ENCODE results near the gene BRPF3. TPM values are rescaled to one million over a fixed set of nuclear protein-coding genes. Genes with fewer than 3 reads are reported as not detected.

Gene BRPF3
- total and polyA plus RNA-seq, 9 of the 15 experiments (the other 6 are each of a cell fraction or from before 2014, with no cell fraction given) = 2.2 to 19.3 (median 8.0) TPM

DNA sequence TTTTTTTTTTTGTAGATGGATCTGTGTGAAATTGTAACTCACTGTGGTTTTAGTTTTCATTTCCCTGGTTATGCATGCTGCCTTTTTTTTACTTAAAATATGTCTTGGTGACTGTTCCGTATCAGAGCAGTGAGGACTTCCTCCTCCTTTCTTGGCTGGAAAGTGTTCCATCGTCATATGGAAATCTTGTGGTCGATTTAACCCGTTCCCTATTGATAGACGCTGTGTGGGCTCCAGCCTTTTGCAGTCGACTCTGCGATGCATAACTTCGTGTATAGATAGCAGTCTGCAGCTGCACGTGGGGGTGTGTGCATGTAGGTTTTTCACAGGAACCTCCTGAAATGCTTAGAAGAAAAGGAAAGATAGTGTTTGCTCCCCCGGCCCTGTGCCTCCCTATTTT, 45.2 kb downstream of the BRPF3 start (continued):
- TF ChIP-seq ZNF347 (CRISPR knock-in tag; IDR thresholded peaks at IDR 0.05; ENCODE audit: low read depth) = no peak
- TF ChIP-seq SNAPC5 (CRISPR knock-in tag; IDR thresholded peaks at IDR 0.05) = no peak
- no peak for TF ChIP-seq JUND (IDR thresholded peaks at IDR 0.05; ENCODE audit: borderline replicate concordance, low read depth, low read length)
- no peak for TF ChIP-seq JUND (tag; IDR thresholded peaks at IDR 0.05; ENCODE audit: borderline replicate concordance, low read depth, low read length)
- TF ChIP-seq VEZF1 (CRISPR knock-in tag; IDR thresholded peaks at IDR 0.05) = no peak
- TF ChIP-seq, protein P1, sequence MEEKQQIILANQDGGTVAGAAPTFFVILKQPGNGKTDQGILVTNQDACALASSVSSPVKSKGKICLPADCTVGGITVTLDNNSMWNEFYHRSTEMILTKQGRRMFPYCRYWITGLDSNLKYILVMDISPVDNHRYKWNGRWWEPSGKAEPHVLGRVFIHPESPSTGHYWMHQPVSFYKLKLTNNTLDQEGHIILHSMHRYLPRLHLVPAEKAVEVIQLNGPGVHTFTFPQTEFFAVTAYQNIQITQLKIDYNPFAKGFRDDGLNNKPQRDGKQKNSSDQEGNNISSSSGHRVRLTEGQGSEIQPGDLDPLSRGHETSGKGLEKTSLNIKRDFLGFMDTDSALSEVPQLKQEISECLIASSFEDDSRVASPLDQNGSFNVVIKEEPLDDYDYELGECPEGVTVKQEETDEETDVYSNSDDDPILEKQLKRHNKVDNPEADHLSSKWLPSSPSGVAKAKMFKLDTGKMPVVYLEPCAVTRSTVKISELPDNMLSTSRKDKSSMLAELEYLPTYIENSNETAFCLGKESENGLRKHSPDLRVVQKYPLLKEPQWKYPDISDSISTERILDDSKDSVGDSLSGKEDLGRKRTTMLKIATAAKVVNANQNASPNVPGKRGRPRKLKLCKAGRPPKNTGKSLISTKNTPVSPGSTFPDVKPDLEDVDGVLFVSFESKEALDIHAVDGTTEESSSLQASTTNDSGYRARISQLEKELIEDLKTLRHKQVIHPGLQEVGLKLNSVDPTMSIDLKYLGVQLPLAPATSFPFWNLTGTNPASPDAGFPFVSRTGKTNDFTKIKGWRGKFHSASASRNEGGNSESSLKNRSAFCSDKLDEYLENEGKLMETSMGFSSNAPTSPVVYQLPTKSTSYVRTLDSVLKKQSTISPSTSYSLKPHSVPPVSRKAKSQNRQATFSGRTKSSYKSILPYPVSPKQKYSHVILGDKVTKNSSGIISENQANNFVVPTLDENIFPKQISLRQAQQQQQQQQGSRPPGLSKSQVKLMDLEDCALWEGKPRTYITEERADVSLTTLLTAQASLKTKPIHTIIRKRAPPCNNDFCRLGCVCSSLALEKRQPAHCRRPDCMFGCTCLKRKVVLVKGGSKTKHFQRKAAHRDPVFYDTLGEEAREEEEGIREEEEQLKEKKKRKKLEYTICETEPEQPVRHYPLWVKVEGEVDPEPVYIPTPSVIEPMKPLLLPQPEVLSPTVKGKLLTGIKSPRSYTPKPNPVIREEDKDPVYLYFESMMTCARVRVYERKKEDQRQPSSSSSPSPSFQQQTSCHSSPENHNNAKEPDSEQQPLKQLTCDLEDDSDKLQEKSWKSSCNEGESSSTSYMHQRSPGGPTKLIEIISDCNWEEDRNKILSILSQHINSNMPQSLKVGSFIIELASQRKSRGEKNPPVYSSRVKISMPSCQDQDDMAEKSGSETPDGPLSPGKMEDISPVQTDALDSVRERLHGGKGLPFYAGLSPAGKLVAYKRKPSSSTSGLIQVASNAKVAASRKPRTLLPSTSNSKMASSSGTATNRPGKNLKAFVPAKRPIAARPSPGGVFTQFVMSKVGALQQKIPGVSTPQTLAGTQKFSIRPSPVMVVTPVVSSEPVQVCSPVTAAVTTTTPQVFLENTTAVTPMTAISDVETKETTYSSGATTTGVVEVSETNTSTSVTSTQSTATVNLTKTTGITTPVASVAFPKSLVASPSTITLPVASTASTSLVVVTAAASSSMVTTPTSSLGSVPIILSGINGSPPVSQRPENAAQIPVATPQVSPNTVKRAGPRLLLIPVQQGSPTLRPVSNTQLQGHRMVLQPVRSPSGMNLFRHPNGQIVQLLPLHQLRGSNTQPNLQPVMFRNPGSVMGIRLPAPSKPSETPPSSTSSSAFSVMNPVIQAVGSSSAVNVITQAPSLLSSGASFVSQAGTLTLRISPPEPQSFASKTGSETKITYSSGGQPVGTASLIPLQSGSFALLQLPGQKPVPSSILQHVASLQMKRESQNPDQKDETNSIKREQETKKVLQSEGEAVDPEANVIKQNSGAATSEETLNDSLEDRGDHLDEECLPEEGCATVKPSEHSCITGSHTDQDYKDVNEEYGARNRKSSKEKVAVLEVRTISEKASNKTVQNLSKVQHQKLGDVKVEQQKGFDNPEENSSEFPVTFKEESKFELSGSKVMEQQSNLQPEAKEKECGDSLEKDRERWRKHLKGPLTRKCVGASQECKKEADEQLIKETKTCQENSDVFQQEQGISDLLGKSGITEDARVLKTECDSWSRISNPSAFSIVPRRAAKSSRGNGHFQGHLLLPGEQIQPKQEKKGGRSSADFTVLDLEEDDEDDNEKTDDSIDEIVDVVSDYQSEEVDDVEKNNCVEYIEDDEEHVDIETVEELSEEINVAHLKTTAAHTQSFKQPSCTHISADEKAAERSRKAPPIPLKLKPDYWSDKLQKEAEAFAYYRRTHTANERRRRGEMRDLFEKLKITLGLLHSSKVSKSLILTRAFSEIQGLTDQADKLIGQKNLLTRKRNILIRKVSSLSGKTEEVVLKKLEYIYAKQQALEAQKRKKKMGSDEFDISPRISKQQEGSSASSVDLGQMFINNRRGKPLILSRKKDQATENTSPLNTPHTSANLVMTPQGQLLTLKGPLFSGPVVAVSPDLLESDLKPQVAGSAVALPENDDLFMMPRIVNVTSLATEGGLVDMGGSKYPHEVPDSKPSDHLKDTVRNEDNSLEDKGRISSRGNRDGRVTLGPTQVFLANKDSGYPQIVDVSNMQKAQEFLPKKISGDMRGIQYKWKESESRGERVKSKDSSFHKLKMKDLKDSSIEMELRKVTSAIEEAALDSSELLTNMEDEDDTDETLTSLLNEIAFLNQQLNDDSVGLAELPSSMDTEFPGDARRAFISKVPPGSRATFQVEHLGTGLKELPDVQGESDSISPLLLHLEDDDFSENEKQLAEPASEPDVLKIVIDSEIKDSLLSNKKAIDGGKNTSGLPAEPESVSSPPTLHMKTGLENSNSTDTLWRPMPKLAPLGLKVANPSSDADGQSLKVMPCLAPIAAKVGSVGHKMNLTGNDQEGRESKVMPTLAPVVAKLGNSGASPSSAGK (IDR thresholded peaks at IDR 0.05) = peak; percentile 31; the same call in 1 of the 2 replicates
- no peak for TF ChIP-seq DMBX1 (CRISPR knock-in tag; IDR thresholded peaks at IDR 0.05; ENCODE audit: borderline replicate concordance)
- no peak for TF ChIP-seq ZNF644 (tag; IDR thresholded peaks at IDR 0.05; ENCODE audit: low read depth)
- TF ChIP-seq PTRF (tag; IDR thresholded peaks at IDR 0.05) = no peak
- TF ChIP-seq RBM25 (IDR thresholded peaks at IDR 0.05; ENCODE audit: low read depth, low read length, severe bottlenecking) = no peak
- TF ChIP-seq, protein P2, sequence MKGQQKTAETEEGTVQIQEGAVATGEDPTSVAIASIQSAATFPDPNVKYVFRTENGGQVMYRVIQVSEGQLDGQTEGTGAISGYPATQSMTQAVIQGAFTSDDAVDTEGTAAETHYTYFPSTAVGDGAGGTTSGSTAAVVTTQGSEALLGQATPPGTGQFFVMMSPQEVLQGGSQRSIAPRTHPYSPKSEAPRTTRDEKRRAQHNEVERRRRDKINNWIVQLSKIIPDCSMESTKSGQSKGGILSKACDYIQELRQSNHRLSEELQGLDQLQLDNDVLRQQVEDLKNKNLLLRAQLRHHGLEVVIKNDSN (CRISPR knock-in tag; IDR thresholded peaks at IDR 0.05) = peak; percentile 24; the same call in 1 of the 2 replicates
- TF ChIP-seq ZNF408 (CRISPR knock-in tag; IDR thresholded peaks at IDR 0.05; ENCODE audit: low read depth) = no peak
- peak; percentile 33; the same call in 1 of the 2 replicates for TF ChIP-seq RNF2 (IDR thresholded peaks at IDR 0.05)
- peak; percentile 84 for TF ChIP-seq L3MBTL2 (IDR thresholded peaks at IDR 0.05)
- no peak for TF ChIP-seq KLF10 (CRISPR knock-in tag; IDR thresholded peaks at IDR 0.05)
- no peak for TF ChIP-seq TSC22D4 (tag; IDR thresholded peaks at IDR 0.05)
